Activated CD4-positive, alpha-beta memory T cell treated with anti-CD3 and anti-CD28 coated beads, Interleukin-2, amount 10 ng/mL, durations not matched to agents 7 days and 5 days (primary cell): Measurements from ENCODE around the gene RADX. TPM values are rescaled to one million over a fixed set of nuclear protein-coding genes. Genes with fewer than 3 reads are reported as not detected.
"Not testable (repeated sequence)": the region's sequence is repeated elsewhere in the genome, so short reads cannot be mapped to it uniquely, and the experiment has no call there.

ENCODE experiments used
- CTCF ChIA-PET: fragments of 350-600 bp; sonication (Branson Sonifier 250); formaldehyde crosslinking; loops from one replicate; lab custom pipeline; 2021; ENCODE audit warnings: antibody characterized with exemption, inconsistent platforms; lab: Charles Lee
- POLR2A ChIA-PET: fragments of 350-600 bp; sonication (Branson Sonifier 250); formaldehyde crosslinking; loops from one replicate; lab custom pipeline; 2021; ENCODE audit warnings: antibody characterized with exemption; lab: Charles Lee
- DNase-seq: peaks from one replicate; pipeline ENCODE4 v3.0.0-alpha.2; 2020
- H3K27ac Mint-ChIP-seq: one replicate; pipeline ENCODE4 v1.8.0; 2021; ENCODE audit warnings: mild to moderate bottlenecking, mixed read lengths
- H3K27me3 Mint-ChIP-seq: one replicate; pipeline ENCODE4 v1.8.0; 2021; ENCODE audit warnings: mixed read lengths
- H3K36me3 Mint-ChIP-seq: one replicate; pipeline ENCODE4 v1.8.0; 2021; ENCODE audit warnings: low read depth, mixed read lengths
- H3K4me1 Mint-ChIP-seq: one replicate; pipeline ENCODE4 v1.8.0; 2021; ENCODE audit warnings: mixed read lengths
- H3K4me3 Mint-ChIP-seq: one replicate; pipeline ENCODE4 v1.8.0; 2021; ENCODE audit warnings: mild to moderate bottlenecking, mixed read lengths
- H3K9me3 Mint-ChIP-seq: one replicate; pipeline ENCODE4 v1.8.0; 2021; ENCODE audit warnings: mixed read lengths
- total RNA-seq, 2 experiments: library from RNA; stranded (reverse); gene quantifications; one replicate each; pipeline ENCODE4 v1.2.3, GENCODE V29; 2021

Gene RADX
- total RNA-seq, 2 experiments from 2014 or later, result 7.1 to 9.5 TPM

DNA sequence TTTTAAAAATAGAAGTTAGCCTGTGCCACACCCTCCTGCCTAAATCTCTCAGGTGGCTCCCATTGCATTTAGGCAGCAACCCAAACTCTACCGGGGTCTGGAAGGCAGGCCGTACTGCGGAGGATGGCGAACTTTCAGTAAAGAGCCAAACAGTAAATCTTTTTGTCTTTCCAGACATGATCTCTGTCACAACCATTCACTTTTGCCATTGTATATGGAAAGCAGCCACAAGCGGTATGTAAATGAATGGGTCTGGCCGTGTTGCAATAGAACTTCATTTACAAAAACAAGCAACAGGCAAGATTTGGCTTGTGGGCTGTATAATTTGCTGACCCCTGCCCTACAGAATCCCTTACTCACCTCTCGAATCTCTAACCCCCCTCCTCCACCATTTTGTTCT lies 3.3 kb downstream of the RADX start:
- POLR2A ChIA-PET, result no interaction called here
- DNase-seq, result no peak
- H3K27ac Mint-ChIP-seq, result no peak overlapping the region
- peaks cover 28% of the 10 kb centered on the region for H3K4me1 Mint-ChIP-seq
- H3K9me3 Mint-ChIP-seq, result no peaks in the 10 kb centered on the region
- no peaks in the 10 kb centered on the region for H3K27me3 Mint-ChIP-seq
- CTCF ChIA-PET, result no interaction called here
- no peak overlapping the region for H3K4me3 Mint-ChIP-seq
- no peaks in the 10 kb centered on the region for H3K36me3 Mint-ChIP-seq

DNA sequence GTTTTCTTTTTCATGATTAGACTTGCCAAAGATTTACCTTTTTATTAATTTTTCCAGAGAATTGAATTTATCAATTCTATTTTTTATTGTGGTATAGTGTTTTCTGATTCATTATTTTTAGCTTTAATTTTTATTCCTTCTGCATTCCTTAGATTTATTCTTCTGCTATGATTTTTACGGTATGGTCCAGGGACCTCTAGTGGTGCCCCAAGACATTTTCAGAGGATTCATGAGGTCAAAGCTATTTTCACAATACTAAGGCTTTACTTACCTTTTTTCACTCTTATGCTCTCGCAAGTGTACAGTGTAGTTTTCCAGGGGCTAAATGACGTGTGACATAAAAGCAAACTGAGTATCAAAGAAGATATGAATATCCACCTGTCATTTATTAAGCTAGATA lies 8.0 kb downstream of the RADX start:
- H3K27ac Mint-ChIP-seq, result no peak overlapping the region
- POLR2A ChIA-PET, result no interaction called here
- no peaks in the 10 kb centered on the region for H3K9me3 Mint-ChIP-seq

DNA sequence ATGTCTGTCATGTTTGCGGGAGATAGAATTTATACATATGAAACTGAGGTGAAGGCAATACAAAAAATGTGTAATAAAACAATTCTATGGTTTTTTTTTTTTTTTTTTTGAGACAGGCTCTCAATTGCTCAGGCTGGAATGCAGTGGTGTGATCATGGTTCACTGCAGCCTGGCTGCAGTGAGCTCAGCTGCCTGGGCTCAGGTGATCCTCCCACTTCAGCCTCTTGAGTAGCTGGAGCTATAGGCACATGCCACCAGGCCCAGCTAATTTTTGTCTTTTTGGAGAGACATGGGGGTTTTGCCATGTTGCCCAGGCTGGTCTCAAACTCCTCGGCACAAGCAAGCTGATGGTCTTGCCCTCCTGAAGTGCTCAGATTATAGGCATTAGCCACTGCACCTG lies 10.1 kb downstream of the RADX start:
- ChIA-PET CTCF (no interaction called here), POLR2A (interaction anchor here (1.3 kb wide), 1 partner anchor 10 kb away, joined by 5 read pairs; the partner anchor contains the start of gene RADX)
- Mint-ChIP-seq H3K27ac (no peak overlapping the region), H3K4me3 (no peak overlapping the region), H3K4me1 (no peaks in the 10 kb centered on the region), H3K36me3 (no peaks in the 10 kb centered on the region), H3K27me3 (no peaks in the 10 kb centered on the region), H3K9me3 (no peaks in the 10 kb centered on the region)
- no peak for DNase-seq

More for the DNA sequence above, 8.0 kb downstream of the RADX start:
- CTCF ChIA-PET, result interaction anchor here (0.6 to 1.3 kb wide), 4 partner anchors 8 to 138 kb away, joined by 3 to 4 read pairs (median 3); partner anchors contain the start of gene RADX
- no peak overlapping the region for H3K4me3 Mint-ChIP-seq
- DNase-seq, result no peak
- H3K4me1 Mint-ChIP-seq, result peaks cover 6% of the 10 kb centered on the region
- H3K27me3 Mint-ChIP-seq, result no peaks in the 10 kb centered on the region
- no peaks in the 10 kb centered on the region for H3K36me3 Mint-ChIP-seq

DNA sequence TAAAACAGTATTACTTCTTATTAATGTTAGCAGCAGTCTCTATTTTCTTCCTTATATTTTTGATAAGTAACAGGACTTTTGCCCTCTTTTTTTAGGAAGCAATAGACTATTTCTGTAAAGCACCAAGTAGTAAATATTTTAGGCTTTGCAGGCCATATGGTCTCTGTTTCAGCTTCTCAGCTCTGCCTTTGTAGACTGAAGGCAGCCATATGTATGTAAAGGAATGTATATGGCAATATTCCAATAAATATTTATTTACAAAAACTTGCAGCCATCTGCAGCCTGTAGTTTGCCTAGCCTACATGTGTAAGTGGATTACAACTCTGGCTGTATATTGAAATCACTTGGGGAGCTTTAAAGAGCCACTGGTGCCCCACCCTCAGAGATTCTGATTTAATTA lies 15.0 kb downstream of the RADX start:
- no peaks in the 10 kb centered on the region for H3K9me3 Mint-ChIP-seq

DNA sequence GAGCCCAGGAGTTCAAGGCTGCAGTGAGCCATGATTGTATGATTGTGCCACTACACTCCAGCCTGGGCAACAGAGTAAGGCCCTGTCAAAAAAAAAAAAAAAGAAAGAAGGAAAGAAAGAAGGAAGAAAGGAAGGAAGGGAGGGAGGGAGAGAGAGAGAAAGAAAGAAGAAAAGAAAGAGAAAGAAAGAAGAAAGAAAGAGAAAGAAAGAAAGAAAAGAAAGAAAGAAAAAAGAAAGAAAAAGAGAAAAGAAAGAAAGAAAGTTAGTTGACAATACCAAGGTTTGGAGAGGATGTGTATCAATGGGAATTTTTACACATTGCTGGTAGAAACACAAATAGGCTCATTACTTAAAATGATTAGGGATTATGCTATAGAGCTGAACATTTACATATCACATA lies 19.8 kb downstream of the RADX start:
- Mint-ChIP-seq H3K27me3 (no peaks in the 10 kb centered on the region), H3K27ac (no peak overlapping the region), H3K4me1 (no peaks in the 10 kb centered on the region), H3K4me3 (no peak overlapping the region), H3K36me3 (no peaks in the 10 kb centered on the region), H3K9me3 (no peaks in the 10 kb centered on the region)
- ChIA-PET CTCF (no interaction called here), POLR2A (no interaction called here)
- DNase-seq, result no peak

More for the DNA sequence above, 15.0 kb downstream of the RADX start:
- Mint-ChIP-seq H3K4me1 (no peaks in the 10 kb centered on the region), H3K27me3 (no peaks in the 10 kb centered on the region), H3K4me3 (no peak overlapping the region), H3K27ac (no peak overlapping the region), H3K36me3 (no peaks in the 10 kb centered on the region)
- ChIA-PET CTCF (no interaction called here), POLR2A (no interaction called here)
- DNase-seq, result no peak

DNA sequence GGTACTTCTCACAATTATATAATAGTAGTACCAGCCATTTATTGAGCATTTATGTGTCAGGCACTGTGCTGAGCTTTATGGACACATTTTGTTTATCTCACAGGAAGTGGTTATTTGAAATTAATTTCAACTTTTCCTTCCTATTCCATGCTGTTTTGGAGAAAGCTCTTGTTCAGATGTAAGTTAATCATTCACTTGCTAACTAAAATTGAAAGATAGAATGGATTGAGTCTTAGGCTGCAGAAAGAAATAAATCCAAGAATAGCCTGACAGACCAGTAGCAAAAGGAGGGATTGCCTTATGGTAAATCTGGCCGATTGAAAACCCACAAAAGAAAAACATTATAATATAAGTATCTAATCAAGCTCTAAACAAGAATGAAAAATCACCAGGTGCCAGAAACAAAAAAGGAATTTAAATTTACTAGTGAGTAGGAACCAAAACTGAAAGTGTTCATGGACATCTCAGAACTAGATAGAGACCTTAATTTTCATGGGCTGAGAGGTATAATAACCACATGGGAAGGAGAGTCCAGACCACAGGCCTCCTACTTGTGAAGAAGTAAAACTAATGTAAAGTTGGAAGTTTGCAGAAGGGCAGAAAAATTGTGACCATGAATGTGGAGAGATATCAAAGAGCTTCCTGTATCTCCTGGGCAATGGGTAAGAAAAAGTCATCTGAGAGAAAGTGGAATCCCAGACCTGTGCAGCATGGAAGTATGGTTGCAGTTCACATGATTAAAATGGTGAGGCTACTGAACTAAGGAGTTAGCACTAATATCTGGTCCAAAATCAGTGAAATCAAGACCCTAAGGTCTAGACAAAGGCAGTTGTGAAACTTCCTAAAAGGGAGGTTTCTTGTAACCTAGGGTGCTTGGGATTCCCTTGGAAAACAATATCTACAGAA lies 38.0 kb downstream of the RADX start:
- no peak for DNase-seq
- Mint-ChIP-seq H3K4me3 (no peak overlapping the region), H3K36me3 (peaks cover 9% of the 10 kb centered on the region), H3K4me1 (peaks cover 11% of the 10 kb centered on the region), H3K9me3 (no peaks in the 10 kb centered on the region), H3K27ac (no peak overlapping the region), H3K27me3 (no peaks in the 10 kb centered on the region)
- ChIA-PET CTCF (no interaction called here), POLR2A (no interaction called here)

DNA sequence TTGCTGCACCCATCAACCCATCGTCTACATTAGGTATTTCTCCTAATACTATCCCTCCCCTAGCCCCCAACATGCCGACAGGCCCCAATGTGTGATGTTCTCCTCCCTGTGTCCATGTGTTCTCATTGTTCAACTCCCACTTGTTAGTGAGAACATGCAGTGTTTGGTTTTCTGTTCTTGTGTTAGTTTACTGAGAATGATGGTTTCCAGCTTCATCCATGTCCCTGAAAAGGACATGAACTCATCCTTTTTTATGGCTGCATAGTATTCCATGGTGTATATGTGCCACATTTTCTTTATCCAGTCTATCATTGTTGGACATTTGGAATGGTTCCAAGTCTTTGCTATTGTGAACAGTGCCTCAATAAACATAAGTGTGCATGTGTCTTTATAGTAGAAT lies 41.8 kb downstream of the RADX start:
- H3K27me3 Mint-ChIP-seq, DNase-seq, POLR2A ChIA-PET, H3K27ac Mint-ChIP-seq, CTCF ChIA-PET, H3K4me3 Mint-ChIP-seq, H3K9me3 Mint-ChIP-seq: not testable (repeated sequence)
- Mint-ChIP-seq H3K4me1 (peaks cover 11% of the 10 kb centered on the region), H3K36me3 (peaks cover 14% of the 10 kb centered on the region)

DNA sequence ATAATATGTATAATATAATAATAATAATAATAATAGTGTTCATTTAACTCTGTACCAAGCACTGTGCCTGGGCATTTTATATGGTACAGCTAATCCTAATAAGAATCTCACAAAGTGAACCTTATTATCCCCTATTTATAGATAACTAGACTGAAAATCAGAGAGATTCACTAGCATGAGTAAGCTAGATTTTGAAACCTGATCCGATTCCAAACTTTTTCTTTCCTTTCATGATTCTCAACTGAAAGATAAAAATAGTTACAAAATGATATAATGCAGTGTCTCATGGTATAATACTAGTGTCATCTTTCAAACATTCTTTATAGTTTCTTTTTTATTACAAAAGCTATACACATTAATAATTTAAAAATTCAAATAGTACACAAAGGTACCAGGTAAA lies 58.9 kb downstream of the RADX start:
- Mint-ChIP-seq H3K36me3 (no peaks in the 10 kb centered on the region), H3K9me3 (no peaks in the 10 kb centered on the region), H3K27me3 (no peaks in the 10 kb centered on the region), H3K4me1 (no peaks in the 10 kb centered on the region), H3K27ac (no peak overlapping the region), H3K4me3 (no peak overlapping the region)
- CTCF ChIA-PET, result no interaction called here
- POLR2A ChIA-PET, result no interaction called here
- DNase-seq, result no peak

DNA sequence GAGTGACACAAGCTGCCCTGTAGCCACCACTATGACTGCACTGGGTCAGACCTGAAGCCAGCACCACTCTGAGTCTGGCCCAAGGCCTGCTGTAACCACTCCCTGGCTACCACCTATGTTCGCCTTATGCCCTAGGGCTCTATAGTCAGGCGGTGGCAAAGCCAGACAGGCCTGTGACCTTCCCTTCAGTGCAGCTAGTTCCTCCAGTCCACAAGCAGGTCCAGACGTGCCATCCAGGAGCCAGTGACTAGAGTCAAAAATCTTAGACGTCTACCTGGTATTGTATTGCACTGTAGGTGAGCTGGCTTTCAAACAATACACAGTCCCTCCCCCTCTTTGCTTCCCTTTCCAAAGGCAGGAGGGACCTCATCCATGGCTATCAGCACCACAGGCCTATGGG lies 60.7 kb downstream of the RADX start:
- no peak overlapping the region for H3K4me3 Mint-ChIP-seq
- no peaks in the 10 kb centered on the region for H3K36me3 Mint-ChIP-seq
- no peak for DNase-seq
- H3K27me3 Mint-ChIP-seq, result no peaks in the 10 kb centered on the region
- H3K27ac Mint-ChIP-seq, result no peak overlapping the region
- no peaks in the 10 kb centered on the region for H3K4me1 Mint-ChIP-seq
- no peaks in the 10 kb centered on the region for H3K9me3 Mint-ChIP-seq
- ChIA-PET CTCF (no interaction called here), POLR2A (no interaction called here)

DNA sequence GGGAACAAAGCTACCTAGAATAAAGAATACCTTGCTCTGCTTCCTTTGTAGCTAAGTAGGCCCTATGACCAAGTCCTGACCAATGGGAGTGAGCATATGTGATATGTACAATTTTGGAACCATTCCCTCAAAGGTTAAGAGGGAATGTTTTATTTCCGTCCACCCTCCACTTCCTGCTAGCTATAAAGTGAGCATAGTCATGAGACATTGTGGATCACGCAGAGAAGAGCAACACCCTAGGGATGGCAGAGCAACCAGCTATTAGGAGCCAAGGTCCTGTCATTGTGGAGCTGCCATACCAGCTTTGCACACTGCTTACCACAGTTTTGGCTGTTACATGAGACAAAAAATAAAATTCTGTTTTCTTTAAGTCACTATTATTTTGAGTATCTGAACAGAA lies 68.9 kb downstream of the RADX start:
- H3K27me3 Mint-ChIP-seq, result no peaks in the 10 kb centered on the region
- H3K4me3 Mint-ChIP-seq, result no peak overlapping the region
- H3K36me3 Mint-ChIP-seq, result no peaks in the 10 kb centered on the region
- POLR2A ChIA-PET, result no interaction called here
- no peak overlapping the region for H3K27ac Mint-ChIP-seq
- H3K4me1 Mint-ChIP-seq, result no peaks in the 10 kb centered on the region
- CTCF ChIA-PET, result no interaction called here
- H3K9me3 Mint-ChIP-seq, result no peaks in the 10 kb centered on the region
- DNase-seq, result no peak

DNA sequence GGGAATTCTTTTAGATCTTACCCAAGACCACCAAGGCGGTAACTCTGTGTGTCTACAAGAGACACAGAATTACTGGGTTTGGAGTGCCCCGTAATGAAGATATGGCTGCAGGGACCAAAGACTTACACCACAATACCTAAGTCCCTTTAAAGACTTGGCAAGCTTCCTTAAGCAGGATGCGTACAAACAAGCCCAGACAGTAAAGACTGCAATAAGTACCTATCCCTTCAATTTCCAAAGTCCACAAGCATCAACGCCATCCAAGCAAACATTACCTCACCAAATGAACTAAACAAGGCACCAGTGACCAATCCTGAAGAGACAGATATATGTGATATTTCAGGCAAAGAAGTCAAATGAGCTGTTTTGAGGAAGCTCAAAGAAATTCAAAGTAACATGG lies 72.4 kb downstream of the RADX start:
- POLR2A ChIA-PET, result no interaction called here
- H3K4me1 Mint-ChIP-seq, result no peaks in the 10 kb centered on the region
- no peak overlapping the region for H3K27ac Mint-ChIP-seq
- CTCF ChIA-PET, result no interaction called here
- no peak overlapping the region for H3K4me3 Mint-ChIP-seq
- H3K36me3 Mint-ChIP-seq, result no peaks in the 10 kb centered on the region
- no peak for DNase-seq
- H3K27me3 Mint-ChIP-seq, result no peaks in the 10 kb centered on the region
- no peaks in the 10 kb centered on the region for H3K9me3 Mint-ChIP-seq

DNA sequence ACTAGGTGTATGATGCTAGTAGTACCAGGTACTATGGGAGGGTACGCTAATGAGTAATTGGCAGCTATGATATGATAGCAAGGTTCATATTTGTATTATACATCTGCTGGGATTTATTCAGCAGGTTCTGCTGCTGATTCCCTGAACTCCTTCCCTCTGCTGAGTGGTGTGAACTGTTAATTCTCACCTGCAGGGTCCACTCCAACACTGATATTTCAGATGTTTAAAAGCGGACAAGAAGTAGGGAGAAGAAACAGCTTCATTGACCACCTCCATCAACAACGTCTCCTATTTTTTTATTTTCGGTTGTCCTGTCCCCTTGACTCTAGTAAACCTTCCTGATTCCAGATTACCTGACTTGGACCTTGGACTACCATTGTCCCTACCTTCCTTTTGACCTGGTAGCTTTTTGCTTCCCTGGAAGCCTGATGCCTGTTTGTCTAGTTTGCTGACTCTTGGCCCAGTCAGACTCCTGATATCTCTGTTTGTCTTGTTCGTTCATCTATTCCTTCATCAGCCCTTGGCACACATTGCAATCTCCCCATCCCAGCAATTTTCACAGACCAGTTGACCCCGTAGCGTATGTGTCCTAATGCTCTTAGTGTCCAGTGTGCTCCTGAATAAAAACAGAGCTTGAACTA lies 80.8 kb downstream of the RADX start:
- ChIA-PET CTCF (no interaction called here), POLR2A (no interaction called here)
- no peaks in the 10 kb centered on the region for H3K4me1 Mint-ChIP-seq
- no peaks in the 10 kb centered on the region for H3K9me3 Mint-ChIP-seq
- H3K27ac Mint-ChIP-seq, result no peak overlapping the region
- no peak for DNase-seq
- no peaks in the 10 kb centered on the region for H3K36me3 Mint-ChIP-seq
- H3K27me3 Mint-ChIP-seq, result peaks cover 4% of the 10 kb centered on the region
- H3K4me3 Mint-ChIP-seq, result no peak overlapping the region

DNA sequence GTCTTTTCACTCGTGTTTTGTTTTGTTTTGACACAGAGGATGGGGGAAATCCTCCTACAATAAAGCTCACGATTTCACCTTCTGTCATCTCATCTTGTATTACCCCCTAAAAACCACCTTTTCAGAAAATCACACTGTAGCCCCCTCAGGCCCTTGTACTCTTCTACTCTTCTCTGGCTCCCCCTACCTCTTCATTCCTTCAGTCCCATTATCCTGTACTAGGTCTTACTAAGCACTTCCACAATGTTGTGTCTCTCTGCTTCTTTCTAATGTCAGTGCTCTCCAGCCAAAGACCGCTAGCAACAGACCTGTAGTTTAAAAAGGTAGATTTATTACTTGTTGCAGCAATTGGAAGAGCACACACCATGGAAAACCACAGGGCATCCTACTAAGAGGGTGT lies 84.7 kb downstream of the RADX start:
- no peaks in the 10 kb centered on the region for H3K36me3 Mint-ChIP-seq
- ChIA-PET POLR2A (no interaction called here), CTCF (no interaction called here)

More for the DNA sequence above, 84.7 kb downstream of the RADX start:
- H3K4me1 Mint-ChIP-seq, result no peaks in the 10 kb centered on the region
- H3K27ac Mint-ChIP-seq, result no peak overlapping the region
- no peak overlapping the region for H3K4me3 Mint-ChIP-seq
- DNase-seq, result no peak
- H3K9me3 Mint-ChIP-seq, result no peaks in the 10 kb centered on the region
- H3K27me3 Mint-ChIP-seq, result peaks cover 4% of the 10 kb centered on the region
